Progenitor cell of endocrine pancreas (in vitro differentiated cells): Measurements from ENCODE around the gene CACNG4. TPM values are rescaled to one million over a fixed set of nuclear protein-coding genes. Genes with fewer than 3 reads are reported as not detected.

ENCODE experiments used
- DNase-seq: peaks from one replicate; pipeline ENCODE4 v3.0.0; 2021; ENCODE audit warnings: low spot score; ENCODE audit not compliant: unreplicated experiment
- H3K27ac Mint-ChIP-seq: 2 replicates; pipeline ENCODE4 v1.8.0; 2021; ENCODE audit warnings: mild to moderate bottlenecking, moderate library complexity, mixed read lengths
- H3K27me3 Mint-ChIP-seq: 2 replicates; pipeline ENCODE4 v1.8.0; 2021; ENCODE audit warnings: mixed read lengths
- H3K36me3 Mint-ChIP-seq: 2 replicates; pipeline ENCODE4 v1.8.0; 2022; ENCODE audit warnings: mixed read lengths; ENCODE audit not compliant: insufficient read depth
- H3K4me1 Mint-ChIP-seq: 2 replicates; pipeline ENCODE4 v1.8.0; 2021; ENCODE audit warnings: low read depth, mixed read lengths
- H3K4me3 Mint-ChIP-seq: 2 replicates; pipeline ENCODE4 v1.8.0; 2021; ENCODE audit warnings: low read depth, mild to moderate bottlenecking, moderate library complexity, mixed read lengths
- H3K9me3 Mint-ChIP-seq: 2 replicates; pipeline ENCODE4 v1.8.0; 2021; ENCODE audit warnings: low read depth, mixed read lengths
- total RNA-seq: library from RNA; stranded (reverse); gene quantifications from 2 replicates; pipeline ENCODE4 v1.2.1, GENCODE V29; 2021
- TF ChIP-seq, protein P1 (sequence below): fragments of 200-600 bp; sonication (generic); IDR thresholded peaks from one replicate; pipeline ENCODE4 v1.5.0; 2021; ENCODE audit warnings: antibody characterized with exemption, mild to moderate bottlenecking; ENCODE audit not compliant: unreplicated experiment

Gene CACNG4
- total RNA-seq, 1 donor from 2014 or later, result 6.5 TPM

GRCh38 chr17:66985338-66986237, 21.1 kb downstream of the CACNG4 start:
- Mint-ChIP-seq H3K27ac (no peak overlapping the region), H3K36me3 (no peaks in the 10 kb centered on the region), H3K9me3 (no peaks in the 10 kb centered on the region), H3K27me3 (peaks cover 14% of the 10 kb centered on the region), H3K4me3 (no peak overlapping the region), H3K4me1 (no peaks in the 10 kb centered on the region)
- DNase-seq, result no peak
- TF ChIP-seq, protein P1, sequence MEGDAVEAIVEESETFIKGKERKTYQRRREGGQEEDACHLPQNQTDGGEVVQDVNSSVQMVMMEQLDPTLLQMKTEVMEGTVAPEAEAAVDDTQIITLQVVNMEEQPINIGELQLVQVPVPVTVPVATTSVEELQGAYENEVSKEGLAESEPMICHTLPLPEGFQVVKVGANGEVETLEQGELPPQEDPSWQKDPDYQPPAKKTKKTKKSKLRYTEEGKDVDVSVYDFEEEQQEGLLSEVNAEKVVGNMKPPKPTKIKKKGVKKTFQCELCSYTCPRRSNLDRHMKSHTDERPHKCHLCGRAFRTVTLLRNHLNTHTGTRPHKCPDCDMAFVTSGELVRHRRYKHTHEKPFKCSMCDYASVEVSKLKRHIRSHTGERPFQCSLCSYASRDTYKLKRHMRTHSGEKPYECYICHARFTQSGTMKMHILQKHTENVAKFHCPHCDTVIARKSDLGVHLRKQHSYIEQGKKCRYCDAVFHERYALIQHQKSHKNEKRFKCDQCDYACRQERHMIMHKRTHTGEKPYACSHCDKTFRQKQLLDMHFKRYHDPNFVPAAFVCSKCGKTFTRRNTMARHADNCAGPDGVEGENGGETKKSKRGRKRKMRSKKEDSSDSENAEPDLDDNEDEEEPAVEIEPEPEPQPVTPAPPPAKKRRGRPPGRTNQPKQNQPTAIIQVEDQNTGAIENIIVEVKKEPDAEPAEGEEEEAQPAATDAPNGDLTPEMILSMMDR, result no peak

- H3K27ac Mint-ChIP-seq, result no peak overlapping the region
- H3K9me3 Mint-ChIP-seq, result no peaks in the 10 kb centered on the region
- TF ChIP-seq, protein P1, result no peak
- DNase-seq, result no peak
- no peak overlapping the region for H3K4me3 Mint-ChIP-seq
- H3K4me1 Mint-ChIP-seq, result no peaks in the 10 kb centered on the region
- peaks cover 14% of the 10 kb centered on the region for H3K27me3 Mint-ChIP-seq
- no peaks in the 10 kb centered on the region for H3K36me3 Mint-ChIP-seq
These were observed 22.2 kb downstream of the CACNG4 start for GRCh38 chr17:66986659-66987058.

- Mint-ChIP-seq H3K9me3 (no peaks in the 10 kb centered on the region), H3K4me3 (no peak overlapping the region), H3K27me3 (peaks cover 14% of the 10 kb centered on the region), H3K27ac (no peak overlapping the region), H3K36me3 (no peaks in the 10 kb centered on the region), H3K4me1 (no peaks in the 10 kb centered on the region)
- no peak for DNase-seq
- TF ChIP-seq, protein P1, result no peak
These were observed 22.6 kb downstream of the CACNG4 start for GRCh38 chr17:66987059-66987616.

DNA sequence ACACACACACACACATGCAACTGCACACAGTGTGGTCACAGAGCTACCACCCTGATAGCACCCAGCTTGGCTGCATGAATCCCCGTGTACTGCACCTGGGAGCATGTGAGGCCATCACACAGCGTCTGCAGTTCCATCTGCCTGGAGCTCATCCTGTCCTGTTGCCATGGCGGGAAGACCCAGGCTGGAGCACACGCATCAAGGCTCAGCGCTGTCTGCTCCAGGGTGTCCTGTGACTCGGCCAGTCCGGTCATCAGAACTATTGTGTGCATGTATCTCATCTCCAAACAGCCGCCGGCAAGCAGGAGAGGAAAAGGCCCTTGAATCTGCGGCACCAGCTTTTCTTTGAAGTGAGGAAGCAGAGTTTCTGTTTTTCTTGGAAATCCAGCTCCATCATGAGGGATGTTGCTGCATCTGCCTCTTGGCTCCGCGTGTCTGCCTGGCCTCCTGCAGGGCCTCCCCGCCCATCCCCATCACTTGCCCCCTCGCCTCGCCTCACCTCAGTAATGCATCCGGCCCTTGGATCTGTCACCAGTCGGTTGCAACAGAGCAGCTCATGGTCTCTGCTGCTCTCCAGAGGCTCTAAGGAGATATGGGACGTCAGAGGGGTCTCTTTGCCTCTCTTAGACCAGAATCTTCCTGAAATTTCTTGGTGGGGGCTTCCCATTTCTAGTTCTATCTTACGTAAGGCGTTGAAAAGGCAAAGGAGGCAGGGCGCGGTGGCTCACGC, 23.7 kb downstream of the CACNG4 start:
- H3K4me3 Mint-ChIP-seq, result no peak overlapping the region
- H3K27me3 Mint-ChIP-seq, result peaks cover 14% of the 10 kb centered on the region
- TF ChIP-seq, protein P1, result no peak
- no peaks in the 10 kb centered on the region for H3K4me1 Mint-ChIP-seq
- DNase-seq, result no peak
- H3K36me3 Mint-ChIP-seq, result no peaks in the 10 kb centered on the region
- H3K9me3 Mint-ChIP-seq, result no peaks in the 10 kb centered on the region
- H3K27ac Mint-ChIP-seq, result no peak overlapping the region

- Mint-ChIP-seq H3K4me3 (no peak overlapping the region), H3K36me3 (no peaks in the 10 kb centered on the region), H3K4me1 (no peaks in the 10 kb centered on the region), H3K27ac (no peak overlapping the region), H3K9me3 (no peaks in the 10 kb centered on the region), H3K27me3 (peaks cover 14% of the 10 kb centered on the region)
- DNase-seq, result no peak
- TF ChIP-seq, protein P1, result no peak
These were observed 24.6 kb downstream of the CACNG4 start for GRCh38 chr17:66989076-66989475.
